Activated gamma-delta T cell treated with Interleukin-2 at 50 U/mL for 16 hours (primary cell): ENCODE measurements around the gene TRUB1.

ENCODE experiments used
- DNase-seq: peaks from one replicate; pipeline ENCODE4 v3.0.0-alpha.2; 2020

Gene TRUB1

GRCh38 chr10:114987995-114988394, 50.0 kb downstream of the TRUB1 start:
- no peak for DNase-seq

GRCh38 chr10:114990586-114990985, 52.6 kb downstream of the TRUB1 start:
- DNase-seq: no peak

GRCh38 chr10:114990991-114991390, 53.0 kb downstream of the TRUB1 start:
- no peak for DNase-seq

- DNase-seq: no peak
Measured at GRCh38 chr10:114992189-114992775, 54.3 kb downstream of the TRUB1 start.

GRCh38 chr10:114995468-114996247, 57.7 kb downstream of the TRUB1 start:
- no peak for DNase-seq

GRCh38 chr10:114996542-114996941, 58.5 kb downstream of the TRUB1 start:
- no peak for DNase-seq

GRCh38 chr10:114998993-114999392, 61.0 kb downstream of the TRUB1 start:
- DNase-seq: no peak

GRCh38 chr10:115001506-115002381, 63.7 kb downstream of the TRUB1 start:
- no peak for DNase-seq

GRCh38 chr10:115003396-115003795, 65.4 kb downstream of the TRUB1 start:
- DNase-seq: no peak

GRCh38 chr10:115004236-115004862, 66.4 kb downstream of the TRUB1 start:
- no peak for DNase-seq

- DNase-seq: no peak
Measured at GRCh38 chr10:115005771-115006170, 67.8 kb downstream of the TRUB1 start.

GRCh38 chr10:115018185-115018931, 80.4 kb downstream of the TRUB1 start:
- DNase-seq: no peak

GRCh38 chr10:115020449-115020848, 82.5 kb downstream of the TRUB1 start:
- DNase-seq: no peak

GRCh38 chr10:115022733-115023132, 84.7 kb downstream of the TRUB1 start:
- no peak for DNase-seq

- DNase-seq: no peak
Measured at GRCh38 chr10:115023715-115024114, 85.7 kb downstream of the TRUB1 start.

- no peak for DNase-seq
Measured at GRCh38 chr10:115024371-115024770, 86.4 kb downstream of the TRUB1 start.

- DNase-seq: no peak
Measured at GRCh38 chr10:115026056-115026745, 88.2 kb downstream of the TRUB1 start.

- DNase-seq: no peak
Measured at GRCh38 chr10:115026746-115027140, 88.7 kb downstream of the TRUB1 start.
